ELF-1 (cell line): Measurements from ENCODE around the gene RCAN1.
"Not testable (repeated sequence)": the region's sequence is repeated elsewhere in the genome, so short reads cannot be mapped to it uniquely, and the experiment has no call there.

Experiments
- DNase-seq: peaks from one replicate; pipeline ENCODE4 v3.0.0-alpha.2; 2016; ENCODE audit warnings: low read depth, low spot score

Gene RCAN1

DNA sequence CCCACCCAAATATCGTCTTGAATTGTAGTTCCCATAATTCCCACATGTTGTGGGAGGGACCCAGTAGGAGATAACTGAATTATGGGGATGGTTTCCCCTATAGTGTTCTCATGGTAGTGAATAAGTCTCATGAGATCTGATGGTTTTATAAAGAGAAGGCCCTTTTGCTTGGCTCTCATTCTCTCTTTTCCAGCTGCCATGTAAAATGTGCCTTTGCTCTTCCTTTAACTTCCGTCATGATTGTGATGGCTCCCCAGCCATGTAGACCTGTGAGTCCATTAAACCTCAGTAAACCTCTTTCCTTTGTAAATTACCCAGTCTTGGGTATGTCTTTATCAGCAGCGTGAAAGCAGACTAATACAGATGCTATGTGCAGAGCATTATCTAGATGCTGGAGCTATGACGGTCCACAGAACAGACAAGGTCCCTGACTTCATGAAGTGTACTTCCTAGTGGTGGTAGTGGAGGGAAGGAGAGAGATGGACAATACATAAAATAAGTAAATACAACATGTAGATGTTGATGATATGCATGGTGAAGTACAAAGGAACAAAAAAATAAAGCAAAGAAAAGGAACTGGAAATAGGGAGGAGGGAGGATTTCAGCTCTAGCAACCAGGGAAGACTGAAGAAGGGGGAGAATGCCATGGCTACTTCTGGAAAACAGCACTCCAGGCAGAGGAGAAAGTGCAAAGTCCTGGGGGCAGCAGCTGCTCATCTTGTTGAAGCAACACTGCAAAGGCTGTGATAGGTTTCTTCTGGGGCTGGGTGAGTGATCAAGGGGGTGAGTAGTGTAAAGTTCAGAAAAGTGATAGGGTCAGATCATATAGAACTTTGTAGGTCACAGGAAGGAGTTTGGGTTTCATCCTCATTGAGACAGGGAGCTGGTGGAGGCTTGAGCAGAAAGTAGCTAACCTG lies 6.8 kb upstream of the RCAN1 start:
- DNase-seq: no peak

DNA sequence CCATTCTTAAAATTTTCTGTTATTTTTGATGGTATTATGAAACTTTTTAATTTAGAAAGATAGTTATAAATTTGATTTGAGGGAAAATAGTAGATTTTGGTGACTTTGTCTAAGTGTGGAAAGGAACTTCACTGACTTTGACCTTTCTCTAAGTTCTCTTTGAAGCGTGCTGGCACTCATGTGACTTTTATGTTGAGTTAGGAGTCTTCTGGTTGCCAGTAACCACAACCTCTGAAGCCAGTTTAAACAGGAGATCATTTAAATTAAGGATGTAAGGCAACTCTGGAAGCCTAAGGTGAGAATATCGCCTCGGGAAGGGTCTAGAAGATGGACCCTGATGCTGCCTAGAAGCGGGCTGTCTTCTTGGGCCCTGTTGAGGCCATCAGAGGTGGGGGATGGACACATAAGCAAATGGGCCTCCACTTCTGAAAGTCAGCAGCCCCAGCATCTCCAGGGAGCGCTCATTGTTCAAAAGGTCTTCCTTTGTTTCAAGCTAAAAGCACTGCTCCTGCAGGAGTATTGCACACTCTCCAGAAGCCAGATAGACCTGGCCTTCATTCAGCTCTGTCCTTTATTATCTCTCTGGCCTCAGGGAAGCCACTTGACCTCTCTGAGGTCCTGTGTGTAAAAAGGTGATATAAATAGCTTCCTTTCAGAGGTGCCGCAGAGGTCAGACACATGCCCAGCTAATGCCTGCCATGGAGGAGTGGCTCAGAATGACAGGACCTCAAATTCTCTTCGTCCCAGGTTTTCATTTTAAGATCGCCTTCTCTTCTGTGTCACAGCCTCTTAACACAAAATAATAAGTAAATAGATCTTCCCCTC lies 5.1 kb upstream of the RCAN1 start:
- DNase-seq: no peak

DNA sequence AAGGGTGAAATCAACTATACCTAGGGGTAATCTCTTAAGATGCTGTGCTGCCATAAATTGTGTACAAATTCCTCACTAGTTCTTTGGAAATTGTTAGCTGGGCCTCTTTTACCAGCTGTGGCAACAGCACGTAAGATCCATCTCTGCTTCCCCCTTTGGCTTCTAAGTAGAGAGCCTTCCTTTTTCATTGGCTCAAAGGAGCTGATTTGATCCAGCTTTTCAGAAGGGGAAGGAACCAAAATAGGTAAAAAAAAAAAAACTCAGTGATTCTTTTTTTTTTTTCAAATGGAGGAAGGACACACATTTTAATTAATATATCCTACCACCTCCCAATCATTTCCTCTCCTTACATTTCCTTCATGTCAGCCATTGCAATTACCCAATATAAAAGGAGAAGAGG lies 4.0 kb upstream of the RCAN1 start:
- DNase-seq: no peak

DNA sequence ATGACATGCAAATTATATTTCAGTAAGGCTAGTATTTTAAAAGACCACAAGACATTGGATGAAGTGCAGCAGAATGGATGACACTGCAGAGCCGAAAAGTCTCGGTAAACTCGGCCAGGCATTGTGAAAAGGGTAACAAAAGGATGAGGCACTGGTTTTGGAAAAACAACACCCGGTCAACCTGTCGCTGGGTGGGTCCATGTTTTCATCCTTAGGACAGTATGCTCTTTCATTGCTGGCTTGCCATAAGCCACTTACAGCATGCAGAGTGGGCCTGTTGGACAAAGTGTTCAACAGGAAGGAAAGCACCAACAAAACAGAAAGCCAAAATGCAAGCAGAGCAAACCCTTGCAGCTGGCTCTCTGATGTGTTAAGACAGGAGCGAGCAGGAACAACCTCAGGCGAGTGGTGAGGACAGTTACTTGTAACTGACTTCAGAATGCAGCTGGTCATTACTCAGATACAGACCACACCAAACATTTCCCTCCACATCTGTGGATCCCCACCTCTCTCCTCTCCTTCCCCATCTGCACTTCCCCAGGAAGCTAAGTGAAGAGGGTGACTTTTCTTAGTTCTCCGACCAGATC lies 2.9 kb upstream of the RCAN1 start:
- no peak for DNase-seq

DNA sequence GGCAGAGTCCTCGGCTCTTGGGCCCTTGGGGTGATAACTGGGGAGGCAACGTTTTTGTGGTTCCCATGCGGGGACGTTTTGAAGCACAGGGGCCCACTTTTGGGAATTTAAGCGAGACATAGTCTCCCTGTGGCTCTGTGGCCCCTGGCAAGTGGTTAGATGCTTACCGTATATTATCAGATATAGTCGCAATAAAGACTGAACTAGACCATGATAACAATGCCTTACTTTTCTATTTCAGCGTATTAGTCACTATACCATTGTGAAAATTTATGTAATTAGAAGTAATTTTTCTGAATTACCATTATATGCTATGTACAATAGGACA lies 538 bp upstream of the RCAN1 start:
- no peak for DNase-seq

DNA sequence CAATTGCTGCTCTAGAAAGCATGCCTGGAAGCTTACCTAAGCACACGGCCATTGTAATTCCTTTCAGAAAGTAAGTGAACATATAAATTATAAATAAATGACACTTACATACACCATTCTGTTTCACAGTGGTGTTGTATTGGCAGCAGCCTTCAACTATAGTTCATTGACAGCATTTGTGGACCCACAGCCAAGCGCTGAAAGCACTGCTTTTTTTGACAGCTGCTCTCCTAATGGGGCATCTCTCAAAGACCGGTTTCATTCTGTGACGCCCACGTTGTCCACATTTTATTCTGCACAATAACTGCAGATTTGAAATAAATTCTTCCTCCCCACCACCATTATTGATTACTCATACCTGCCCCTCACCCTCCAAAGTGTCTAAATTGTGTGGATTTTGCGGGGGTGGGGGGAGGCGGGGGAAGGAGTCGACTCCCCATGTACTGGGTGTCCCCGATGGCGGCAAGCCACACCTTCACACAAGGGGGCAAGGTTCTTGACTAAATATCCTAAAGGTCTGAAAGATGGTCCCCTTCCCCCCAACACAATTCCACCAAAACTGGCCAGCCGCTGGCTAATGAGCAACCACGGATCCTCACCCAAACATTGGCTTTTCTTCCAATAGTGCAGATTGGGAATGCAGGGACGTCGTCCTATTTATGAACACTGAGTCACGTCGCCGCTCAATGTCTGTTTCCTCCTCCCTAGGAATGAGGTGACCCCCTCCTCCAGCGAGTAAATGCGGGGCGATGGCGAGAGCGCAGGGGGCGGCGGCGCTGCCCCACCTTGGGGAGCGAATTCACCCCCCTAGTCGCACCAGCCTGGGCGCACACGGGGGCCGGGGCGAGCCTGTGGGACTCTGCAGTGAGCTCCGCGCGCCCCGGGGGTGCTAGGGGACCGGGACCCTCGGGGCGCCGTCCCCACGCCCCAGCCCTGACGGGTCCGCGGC lies 960 bp downstream of the RCAN1 start:
- DNase-seq: no peak

DNA sequence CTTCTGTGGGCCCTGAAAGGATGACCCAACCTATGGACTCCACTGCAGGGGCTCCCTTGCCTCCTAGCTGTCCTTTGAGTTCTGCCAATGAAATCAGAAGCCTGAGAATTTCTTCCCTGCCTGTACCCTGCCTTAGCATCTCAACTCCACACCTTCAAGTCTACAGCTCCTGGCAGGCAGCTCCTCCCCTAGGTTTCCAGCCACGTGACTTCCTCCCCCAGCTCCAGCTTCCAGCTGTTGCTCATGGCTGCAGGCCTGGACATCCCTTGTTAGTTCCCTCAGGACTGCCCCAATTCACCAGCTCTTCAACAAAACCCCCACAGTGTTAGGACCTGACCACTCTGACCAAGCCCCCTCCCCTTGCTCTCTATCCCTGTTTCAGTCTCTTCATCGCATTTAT lies 2.4 kb downstream of the RCAN1 start:
- no peak for DNase-seq

DNA sequence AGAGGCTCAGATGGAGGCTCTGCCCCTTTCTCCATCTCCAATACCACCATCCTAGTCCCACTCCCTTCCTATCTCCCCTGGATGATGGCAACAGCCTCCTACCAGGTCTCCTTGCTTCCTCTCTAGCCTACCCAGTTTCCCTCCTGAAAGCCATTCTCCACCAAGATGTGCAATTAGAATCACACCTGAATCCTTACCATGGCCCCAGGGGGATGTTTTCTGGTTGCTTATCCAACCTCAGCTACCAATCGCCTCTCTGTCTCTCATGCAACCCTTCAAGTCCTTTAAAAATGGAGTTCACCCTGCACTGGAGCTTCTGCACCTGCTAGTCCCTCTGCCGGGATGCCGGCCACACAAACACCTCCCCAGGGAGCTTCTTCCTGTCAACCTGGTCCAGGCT lies 2.9 kb downstream of the RCAN1 start:
- DNase-seq: no peak

DNA sequence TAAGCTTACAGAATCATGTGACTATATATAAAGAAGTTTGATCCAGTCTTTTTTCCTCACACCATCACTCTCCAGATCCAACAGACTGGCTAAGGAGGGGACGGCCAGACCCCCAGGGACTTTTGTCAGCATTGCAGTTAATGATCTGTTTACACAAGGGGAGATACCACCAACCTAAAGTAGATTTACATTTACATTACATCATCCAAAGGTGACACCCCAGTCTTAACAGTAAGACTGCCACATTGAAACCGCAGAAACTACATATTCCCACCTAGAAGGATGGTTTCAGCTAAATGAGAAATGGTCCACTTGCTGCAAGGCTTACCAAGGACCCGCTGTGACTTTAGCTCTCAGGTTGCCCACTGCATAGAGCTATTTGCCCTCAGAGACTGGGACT lies 3.4 kb downstream of the RCAN1 start:
- DNase-seq: no peak

DNA sequence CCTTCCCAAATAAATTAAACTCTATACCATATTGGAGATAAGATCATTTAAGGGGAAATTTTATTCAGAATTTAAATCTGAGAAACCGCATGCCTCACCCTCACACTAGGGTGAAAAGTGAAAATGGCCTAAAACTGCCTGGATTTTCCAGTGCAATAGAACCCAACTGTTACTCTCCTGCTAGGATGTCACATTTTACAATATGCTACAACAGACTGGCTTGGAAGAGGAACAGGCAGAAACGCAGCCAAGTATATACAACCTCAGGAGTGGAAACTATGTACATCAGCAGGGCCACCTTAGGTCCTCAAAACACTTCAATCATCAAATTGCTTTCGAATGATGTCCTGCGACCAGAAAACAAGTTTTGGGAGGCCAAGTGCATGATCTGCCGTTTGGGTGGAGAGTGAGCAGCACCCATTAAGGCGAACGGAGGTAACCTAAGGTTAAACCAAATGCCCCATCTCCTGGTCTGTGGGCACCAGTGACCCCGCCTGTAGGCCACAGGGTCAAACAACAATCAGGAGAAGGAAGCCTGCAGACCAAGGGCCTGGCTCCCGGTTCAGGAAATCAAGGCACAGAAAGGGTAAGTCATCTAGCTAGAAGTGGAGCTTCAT lies 4.9 kb downstream of the RCAN1 start:
- no peak for DNase-seq

DNA sequence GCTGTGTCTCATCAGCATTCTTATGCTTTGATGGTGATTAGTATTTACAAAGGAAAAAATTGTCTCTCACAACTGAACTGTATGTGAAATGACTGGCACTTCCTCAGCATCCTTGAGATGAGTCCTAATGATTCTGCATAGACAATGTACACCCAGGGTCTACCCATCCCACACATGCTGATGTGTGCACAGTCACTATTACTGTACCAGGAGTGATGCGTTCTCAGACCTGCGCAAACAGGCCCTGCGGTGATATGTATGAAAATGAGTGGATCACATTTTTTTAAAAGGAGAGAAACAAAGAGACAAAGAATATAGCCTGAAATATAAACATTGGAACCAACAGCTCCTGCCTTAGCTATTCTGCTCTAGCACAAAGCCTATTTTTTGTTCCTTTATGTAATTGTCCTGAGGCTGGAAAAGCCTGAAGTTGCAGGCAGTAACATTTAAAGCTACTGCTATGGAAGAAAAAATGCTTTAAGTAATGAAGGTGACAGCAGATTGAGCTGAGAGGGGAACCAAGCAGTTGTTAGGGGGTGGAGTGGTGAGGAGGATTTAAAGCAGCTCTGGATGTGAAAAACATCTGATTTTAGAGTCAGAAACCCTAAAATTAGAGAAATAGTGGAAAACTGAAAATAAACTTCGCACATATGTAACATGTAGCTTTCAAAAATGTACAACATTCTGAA lies 5.5 kb downstream of the RCAN1 start:
- DNase-seq: no peak

DNA sequence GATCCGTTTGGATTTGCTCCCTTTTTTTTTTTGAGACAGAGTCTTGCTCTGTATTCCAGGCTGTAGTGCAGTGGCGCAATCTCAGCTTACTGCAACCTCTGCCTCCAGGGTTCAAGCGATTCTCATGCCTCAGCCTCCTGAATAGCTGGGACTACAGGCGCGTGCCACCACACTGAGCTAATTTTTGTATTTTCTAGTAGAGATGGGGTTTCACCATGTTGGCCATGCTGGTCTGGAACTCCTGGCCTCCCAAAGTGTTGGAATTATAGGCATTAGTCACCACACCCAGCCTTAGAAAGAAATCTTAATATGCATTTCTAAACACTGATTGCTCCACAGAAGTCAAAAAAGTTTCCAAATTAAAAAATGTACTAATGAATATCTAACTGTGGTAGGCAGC lies 7.5 kb downstream of the RCAN1 start:
- DNase-seq: not testable (repeated sequence)

DNA sequence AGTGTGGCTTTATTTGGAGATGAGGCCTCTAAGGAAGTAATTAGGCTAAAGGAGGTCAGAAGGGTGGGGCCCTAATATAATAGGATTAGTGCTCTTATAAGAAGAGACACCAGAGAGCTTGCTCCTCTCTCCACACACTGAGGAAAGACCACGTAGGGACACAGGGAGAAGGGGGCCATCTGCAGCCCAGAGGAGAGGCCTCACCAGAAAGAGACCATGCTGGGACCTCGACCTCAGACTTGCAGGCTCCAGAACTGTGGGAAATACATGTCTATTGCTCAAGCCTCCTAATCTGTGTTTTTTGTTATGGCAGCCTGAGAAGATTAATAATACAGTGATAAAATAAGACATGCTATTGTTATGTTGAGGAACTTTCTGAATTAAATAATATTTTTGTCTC lies 8.3 kb downstream of the RCAN1 start:
- no peak for DNase-seq

DNA sequence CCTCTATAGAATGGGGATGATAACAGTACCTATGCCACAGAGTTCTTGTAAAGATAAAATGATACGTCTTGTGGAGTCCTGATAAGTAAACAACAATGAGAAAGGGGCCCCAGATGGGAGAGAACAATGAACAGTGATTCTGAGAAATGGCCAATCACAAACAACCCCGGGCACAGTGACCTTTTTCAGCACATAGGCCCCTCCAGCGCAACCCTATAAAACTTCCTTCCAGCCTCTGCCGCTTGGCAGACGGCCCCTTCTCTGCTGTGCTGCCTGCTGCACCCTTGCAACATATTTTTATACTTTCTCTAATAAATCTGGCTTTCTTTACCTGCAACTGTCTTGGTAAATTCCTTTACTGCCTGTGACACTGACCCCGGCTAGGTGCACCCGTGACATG lies 8.9 kb downstream of the RCAN1 start:
- DNase-seq: no peak

DNA sequence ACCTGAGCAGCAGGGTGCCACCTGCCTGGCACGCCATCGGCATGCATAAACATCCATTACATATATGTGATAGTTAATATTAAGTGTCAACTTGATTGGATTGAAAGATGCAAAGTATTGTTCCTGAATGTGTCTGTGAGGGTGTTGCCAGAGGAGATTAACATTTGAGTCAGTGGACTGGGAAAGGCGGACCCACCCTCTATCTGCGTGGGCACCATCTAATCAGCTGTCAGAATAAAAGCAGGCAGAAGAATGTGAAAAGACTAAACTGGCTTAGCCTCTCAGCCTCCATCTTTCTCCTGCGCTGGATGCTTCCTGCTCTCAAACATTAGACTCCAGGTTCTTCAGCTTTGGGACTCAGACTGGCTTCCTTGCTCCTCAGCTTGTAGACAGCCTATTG lies 10.0 kb downstream of the RCAN1 start:
- not testable (repeated sequence) for DNase-seq

DNA sequence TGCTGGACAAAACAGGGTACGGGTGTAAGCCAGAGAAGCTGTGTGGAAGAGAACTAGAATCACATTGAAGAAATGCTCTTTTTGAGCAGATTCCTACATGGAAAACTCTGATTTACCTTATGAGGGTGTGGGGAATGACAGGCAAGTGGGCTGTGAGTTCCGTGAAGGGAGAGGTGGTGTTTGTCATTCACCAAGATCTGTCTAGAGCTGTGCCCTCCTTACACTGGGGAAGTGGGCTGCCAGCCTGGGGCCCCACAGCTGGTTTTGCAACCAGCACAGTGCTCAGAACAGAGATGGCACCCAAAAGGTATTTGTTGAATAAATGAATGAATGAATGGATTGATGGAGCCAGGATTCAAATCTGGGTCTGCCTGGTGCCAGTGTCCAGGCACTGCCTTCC lies 10.4 kb downstream of the RCAN1 start:
- no peak for DNase-seq

DNA sequence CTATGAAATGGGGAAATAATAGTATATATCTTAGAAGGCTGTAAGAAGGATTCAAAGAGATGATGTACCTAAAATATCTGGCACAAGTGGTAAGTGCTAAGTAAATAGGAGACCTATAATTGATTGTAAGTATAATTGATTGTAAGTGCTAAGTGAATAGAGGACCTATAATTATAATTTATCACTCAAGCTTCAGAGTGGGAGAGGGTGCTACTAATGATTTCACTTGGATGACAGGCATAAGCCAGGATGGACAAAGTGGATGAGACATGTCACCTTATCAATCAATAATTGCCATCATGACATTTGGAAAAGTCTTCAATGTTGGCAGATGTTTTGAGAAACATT lies 11.2 kb downstream of the RCAN1 start:
- no peak for DNase-seq

DNA sequence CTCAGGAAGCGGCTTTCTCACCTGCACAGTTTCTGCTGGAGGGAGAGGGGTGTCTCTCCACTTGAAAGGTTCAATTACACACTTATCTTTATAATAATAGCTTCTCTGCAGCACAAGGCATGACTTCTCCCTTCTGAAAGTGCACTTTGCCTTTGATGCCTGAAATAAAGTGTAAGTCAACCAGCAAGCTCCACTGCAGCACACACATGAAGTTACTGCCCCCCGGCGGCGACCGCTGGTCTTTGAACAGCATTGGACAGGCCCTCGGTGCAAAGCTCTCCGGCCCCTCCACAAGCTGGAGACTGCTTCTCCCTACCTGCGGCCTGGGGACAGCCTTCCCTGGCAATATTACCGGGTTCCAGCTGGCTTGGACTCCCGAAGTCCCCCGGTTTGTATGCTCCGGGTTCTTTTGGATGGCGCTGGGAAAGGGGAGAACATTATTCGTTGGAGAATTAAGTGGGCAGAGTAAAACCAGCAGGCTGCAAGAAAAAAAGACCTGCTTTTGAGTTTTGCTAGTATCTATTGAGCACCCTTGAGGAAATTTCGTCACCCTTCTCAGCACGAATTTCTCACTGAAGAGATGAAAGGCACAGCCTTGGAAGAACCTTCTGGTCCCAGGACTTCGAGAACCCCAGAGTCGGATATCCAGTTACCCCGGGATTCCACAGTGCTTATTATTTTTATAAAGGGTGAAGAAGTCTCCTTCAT lies 11.8 kb downstream of the RCAN1 start:
- DNase-seq: peak; percentile 88

DNA sequence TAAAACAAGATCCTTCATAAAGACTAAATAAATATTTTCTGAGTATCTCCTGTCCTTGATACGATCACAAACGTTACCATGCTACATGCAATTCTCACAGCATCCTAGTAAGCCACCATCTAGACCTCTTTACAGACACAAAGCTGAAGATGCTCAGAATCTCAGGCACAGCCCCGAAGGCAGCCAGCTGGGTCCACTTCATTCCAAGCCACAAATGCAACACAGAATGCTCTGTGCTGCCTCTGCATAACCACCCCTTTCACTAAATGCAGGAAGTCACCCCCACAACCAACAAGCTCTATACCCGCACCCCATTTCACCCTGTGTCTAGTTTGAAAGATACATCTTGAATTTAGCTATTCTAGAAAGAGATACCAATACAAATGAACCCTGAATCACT lies 12.9 kb downstream of the RCAN1 start:
- no peak for DNase-seq

DNA sequence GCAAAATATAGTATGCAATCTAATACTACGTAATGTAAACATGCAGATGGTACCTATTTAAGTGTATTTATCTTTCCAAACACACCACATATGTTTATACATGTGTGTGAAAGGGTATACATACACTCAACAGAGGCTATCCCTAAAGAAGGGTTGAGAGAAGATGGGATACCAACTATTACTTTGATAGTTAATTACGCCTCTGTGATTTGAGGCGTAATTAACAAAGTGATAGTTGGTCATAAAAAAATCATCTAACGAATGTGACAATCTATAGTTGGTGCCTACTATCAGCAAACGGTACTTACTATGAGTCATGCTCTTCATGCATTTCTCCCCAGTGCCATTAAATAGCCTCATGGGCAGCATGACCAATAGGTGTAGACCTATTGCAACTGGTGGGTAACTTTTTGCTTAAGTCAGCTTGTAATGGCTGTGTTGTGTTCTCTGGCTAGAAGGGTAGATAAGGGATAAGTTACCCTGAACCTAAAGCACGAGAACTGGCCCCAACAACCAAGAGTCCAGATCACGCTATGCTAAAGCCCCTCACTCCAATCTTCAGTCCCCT lies 15.3 kb downstream of the RCAN1 start:
- DNase-seq: no peak
